Esophagus (tissue), 2 donors: Measurements from ENCODE around the gene AJM1. TPM values are rescaled to one million over a fixed set of nuclear protein-coding genes. Genes with fewer than 3 reads are reported as not detected.
"Not testable (repeated sequence)": the region's sequence is repeated elsewhere in the genome, so short reads cannot be mapped to it uniquely, and the experiment has no call there.

Source experiments
- H3K27ac ChIP-seq, 2 donors: one replicate each; pipeline ENCODE4 v1.5.1; 2013; ENCODE audit warnings: low read depth in 2 of 2, mild to moderate bottlenecking in 2 of 2, inconsistent platforms in 1 of 2, low read length in 1 of 2, moderate library complexity in 1 of 2
- H3K27me3 ChIP-seq, 2 donors: one replicate each; pipeline ENCODE4 v1.6.1; 2013; ENCODE audit warnings: low read length in 2 of 2, control low read depth in 1 of 2, mild to moderate bottlenecking in 1 of 2; ENCODE audit not compliant: insufficient read depth in 2 of 2, control insufficient read depth in 1 of 2
- H3K36me3 ChIP-seq, 2 donors: one replicate each; pipeline ENCODE4 v1.6.1; 2013; ENCODE audit warnings: low read length in 1 of 2; ENCODE audit not compliant: control insufficient read depth in 2 of 2, insufficient read depth in 2 of 2
- H3K4me1 ChIP-seq, 2 donors: one replicate each; pipeline ENCODE4 v1.6.1; 2013; ENCODE audit warnings: low read length in 1 of 2; ENCODE audit not compliant: control insufficient read depth in 2 of 2, insufficient read depth in 2 of 2
- H3K4me3 ChIP-seq, 2 donors: one replicate each; pipeline ENCODE4 v1.5.1; 2013; ENCODE audit warnings: low read length in 2 of 2, mild to moderate bottlenecking in 2 of 2, low read depth in 1 of 2, moderate library complexity in 1 of 2
- H3K9me3 ChIP-seq, 2 donors: one replicate each; pipeline ENCODE4 v1.6.1; 2013; ENCODE audit warnings: mild to moderate bottlenecking in 2 of 2, low read depth in 1 of 2, low read length in 1 of 2, moderate library complexity in 1 of 2; ENCODE audit not compliant: control insufficient read depth in 2 of 2, insufficient read depth in 1 of 2
- WGBS, 2 donors: extraction: QIAGEN DNeasy Blood & Tissue Kit; methylation state at CpG; one replicate each; pipeline ENCODE4 v1.1.7; 2013; 5-methylcytosine and 5-hydroxymethylcytosine counted together
- polyA plus RNA-seq, 2 donors: library from polyadenylated mRNA; stranded (reverse); fragments of 200-250 nt; gene quantifications; one replicate each; pipeline ENCODE4 v1.2.3, GENCODE V29; 2013
- donor health status: healthy with polysubstance abuse.
- donor health status: Bipolar disorder and iron deficiency.

Gene AJM1
- polyA plus RNA-seq, 2 donors = 1.9 to 3.7 TPM

- H3K9me3 ChIP-seq = no peaks in the 10 kb centered on the region
- H3K36me3 ChIP-seq = peaks cover 2 to 9% of the 10 kb centered on the region in 2 donors
- peaks cover 0 to 8% of the 10 kb centered on the region in 2 donors for H3K4me1 ChIP-seq
- 98% methylated on average over 18 of the region's 18 CpGs for WGBS, 2 donors
- H3K27me3 ChIP-seq = no peaks in the 10 kb centered on the region
- H3K27ac ChIP-seq = no peak overlapping the region
- no peak overlapping the region for H3K4me3 ChIP-seq
Measured at GRCh38 chr9:136867917-136868316, 25.6 kb downstream of the AJM1 start.

- Histone ChIP-seq H3K9me3 (no peaks in the 10 kb centered on the region), H3K27me3 (no peaks in the 10 kb centered on the region), H3K27ac (no peak overlapping the region), H3K4me1 (peaks cover 0 to 8% of the 10 kb centered on the region in 2 donors), H3K4me3 (no peak overlapping the region), H3K36me3 (peaks cover 0 to 2% of the 10 kb centered on the region in 2 donors)
- WGBS, 2 donors = 93 to 96% methylated on average over 11 of the region's 11 CpGs
Measured at GRCh38 chr9:136868644-136869043, 26.4 kb downstream of the AJM1 start.

- not testable (repeated sequence) for H3K4me3 ChIP-seq, H3K4me1 ChIP-seq, H3K27ac ChIP-seq, H3K36me3 ChIP-seq, H3K27me3 ChIP-seq, H3K9me3 ChIP-seq
- 67 to 77% methylated on average over 2 of the region's 2 CpGs for WGBS, 2 donors
Measured at GRCh38 chr9:136869611-136870010, 27.3 kb downstream of the AJM1 start.

DNA sequence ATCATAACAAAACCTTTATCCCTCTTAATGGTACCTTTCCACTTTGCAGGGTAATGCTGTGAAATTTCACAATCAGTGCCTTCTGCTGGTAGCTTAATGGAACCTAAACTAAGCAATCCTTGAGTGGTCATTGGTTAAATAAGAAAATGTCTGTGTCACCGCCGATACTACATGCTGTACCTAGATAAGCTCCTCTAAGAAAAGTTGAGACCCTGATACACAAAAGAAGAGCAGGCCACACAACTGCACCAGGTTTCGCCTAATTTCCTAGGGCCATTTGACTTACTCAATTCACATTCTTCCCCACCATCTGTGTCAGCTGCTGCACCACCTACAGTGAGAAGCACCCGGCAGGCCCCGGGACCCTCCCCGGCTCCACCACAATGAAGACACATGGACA lies 32.9 kb downstream of the AJM1 start:
- H3K36me3 ChIP-seq = no peaks in the 10 kb centered on the region
- H3K9me3 ChIP-seq = no peaks in the 10 kb centered on the region
- H3K4me1 ChIP-seq = no peaks in the 10 kb centered on the region
- 94 to 97% methylated on average over 6 of the region's 6 CpGs for WGBS, 2 donors
- no peak overlapping the region for H3K27ac ChIP-seq
- no peaks in the 10 kb centered on the region for H3K27me3 ChIP-seq
- H3K4me3 ChIP-seq = no peak overlapping the region

- no peak overlapping the region for H3K4me3 ChIP-seq
- 88 to 91% methylated on average over 5 of the region's 5 CpGs for WGBS, 2 donors
- no peaks in the 10 kb centered on the region for H3K9me3 ChIP-seq
- H3K27me3 ChIP-seq = no peaks in the 10 kb centered on the region
- no peak overlapping the region for H3K27ac ChIP-seq
- H3K4me1 ChIP-seq = no peaks in the 10 kb centered on the region
- H3K36me3 ChIP-seq = no peaks in the 10 kb centered on the region
Measured at GRCh38 chr9:136876476-136876875, 34.2 kb downstream of the AJM1 start.

DNA sequence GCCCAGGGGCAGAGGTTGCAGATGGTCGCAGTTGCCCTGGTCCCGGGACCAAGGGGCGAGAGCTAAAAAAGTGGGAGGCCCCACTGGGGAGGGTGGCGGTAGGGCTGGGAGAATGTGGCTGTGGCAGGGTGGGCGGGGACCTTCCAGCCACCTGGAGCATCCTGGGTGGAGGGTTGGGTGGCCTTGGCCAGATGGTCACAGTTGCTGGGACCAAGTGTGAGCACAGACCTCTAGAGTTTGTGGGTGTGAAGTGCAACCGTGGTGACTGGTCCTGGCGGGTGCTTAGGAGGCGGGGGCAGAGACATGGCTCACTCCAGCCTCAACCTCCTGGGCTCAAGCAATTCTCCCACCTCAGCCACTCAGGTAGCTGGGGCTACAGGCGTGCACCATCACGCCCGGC lies 38.4 kb downstream of the AJM1 start:
- 84 to 85% methylated on average over 11 of the region's 11 CpGs for WGBS, 2 donors
- Histone ChIP-seq H3K9me3 (no peaks in the 10 kb centered on the region), H3K36me3 (no peaks in the 10 kb centered on the region), H3K4me1 (peaks cover 7 to 8% of the 10 kb centered on the region in 2 donors), H3K4me3 (no peak overlapping the region), H3K27me3 (no peaks in the 10 kb centered on the region), H3K27ac (no peak overlapping the region)

- no peaks in the 10 kb centered on the region for H3K36me3 ChIP-seq
- H3K27me3 ChIP-seq = no peaks in the 10 kb centered on the region
- H3K4me3 ChIP-seq = no peak overlapping the region
- no peaks in the 10 kb centered on the region for H3K9me3 ChIP-seq
- peak overlapping the region; percentile 68 to 89 for H3K27ac ChIP-seq
- 15 to 16% methylated on average over 9 of the region's 9 CpGs for WGBS, 2 donors
- peaks cover 7 to 8% of the 10 kb centered on the region in 2 donors for H3K4me1 ChIP-seq
Measured at GRCh38 chr9:136881691-136882108, 39.4 kb downstream of the AJM1 start.

GRCh38 chr9:136882109-136882946 lies 40.0 kb downstream of the AJM1 start:
- Histone ChIP-seq H3K36me3 (no peaks in the 10 kb centered on the region), H3K9me3 (no peaks in the 10 kb centered on the region), H3K27me3 (no peaks in the 10 kb centered on the region), H3K4me3 (peak overlapping the region; percentile 7 to 20), H3K4me1 (peaks cover 8 to 11% of the 10 kb centered on the region in 2 donors), H3K27ac (peak overlapping the region; percentile 68 to 89)
- 30 to 42% methylated on average over 18 to 19 of the region's 19 CpGs for WGBS, 2 donors

- not testable (repeated sequence) for H3K27me3 ChIP-seq, H3K4me3 ChIP-seq, H3K36me3 ChIP-seq, H3K9me3 ChIP-seq
- H3K4me1 ChIP-seq = peaks cover 8 to 12% of the 10 kb centered on the region in 2 donors
- H3K27ac ChIP-seq = peak overlapping the region; percentile 2 to 89
- WGBS, 2 donors = 56 to 60% methylated on average over 9 of the region's 9 CpGs
Measured at GRCh38 chr9:136882947-136883283, 40.6 kb downstream of the AJM1 start.

DNA sequence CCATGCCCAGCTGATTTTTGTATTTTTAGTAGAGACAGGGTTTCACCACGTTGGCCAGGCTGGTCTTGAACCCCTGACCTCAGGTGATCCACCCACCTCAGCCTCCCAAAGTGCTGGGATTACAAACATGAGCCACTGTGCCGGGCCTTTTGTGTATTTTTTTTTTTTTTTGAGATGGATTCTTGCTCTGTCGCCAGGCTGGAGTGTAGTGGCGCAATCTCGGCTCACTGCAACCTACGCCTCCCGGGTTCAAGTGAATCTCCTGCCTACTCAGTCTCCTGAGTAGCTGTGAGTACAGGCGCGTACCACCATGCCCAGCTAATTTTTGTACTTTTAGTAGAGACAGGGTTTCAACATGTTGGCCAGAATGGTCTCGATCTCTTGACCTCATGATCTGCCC lies 41.4 kb downstream of the AJM1 start:
- H3K9me3 ChIP-seq, H3K27me3 ChIP-seq, H3K36me3 ChIP-seq, H3K4me3 ChIP-seq, H3K27ac ChIP-seq: not testable (repeated sequence)
- 69 to 75% methylated on average over 10 of the region's 10 CpGs for WGBS, 2 donors
- H3K4me1 ChIP-seq = peaks cover 8 to 12% of the 10 kb centered on the region in 2 donors
